Activated naive CD4-positive, alpha-beta T cell treated with anti-CD3 and anti-CD28 coated beads, Interleukin-2, amount 10 ng/mL, durations not matched to agents 7 days and 5 days (primary cell): ENCODE measurements around the gene RTL9.
"Not testable (repeated sequence)": the region's sequence is repeated elsewhere in the genome, so short reads cannot be mapped to it uniquely, and the experiment has no call there.

Source experiments
- CTCF ChIA-PET: fragments of 350-600 bp; sonication (Branson Sonifier 250); formaldehyde crosslinking; loops from one replicate; lab custom pipeline; 2021; ENCODE audit warnings: antibody characterized with exemption; lab: Charles Lee
- DNase-seq: peaks from one replicate; pipeline ENCODE4 v3.0.0-alpha.2; 2020
- H3K27ac Mint-ChIP-seq: one replicate; pipeline ENCODE4 v1.8.0; 2021; ENCODE audit warnings: mild to moderate bottlenecking, moderate library complexity, mixed read lengths
- H3K27me3 Mint-ChIP-seq: one replicate; pipeline ENCODE4 v1.8.0; 2021; ENCODE audit warnings: mild to moderate bottlenecking, mixed read lengths
- H3K36me3 Mint-ChIP-seq: one replicate; pipeline ENCODE4 v1.8.0; 2021; ENCODE audit warnings: mixed read lengths
- H3K4me1 Mint-ChIP-seq: one replicate; pipeline ENCODE4 v1.8.0; 2021; ENCODE audit warnings: mixed read lengths
- H3K4me3 Mint-ChIP-seq: one replicate; pipeline ENCODE4 v1.8.0; 2021; ENCODE audit warnings: mild to moderate bottlenecking, moderate library complexity, mixed read lengths
- H3K9me3 Mint-ChIP-seq: one replicate; pipeline ENCODE4 v1.8.0; 2021; ENCODE audit warnings: mixed read lengths

The RTL9 gene

DNA sequence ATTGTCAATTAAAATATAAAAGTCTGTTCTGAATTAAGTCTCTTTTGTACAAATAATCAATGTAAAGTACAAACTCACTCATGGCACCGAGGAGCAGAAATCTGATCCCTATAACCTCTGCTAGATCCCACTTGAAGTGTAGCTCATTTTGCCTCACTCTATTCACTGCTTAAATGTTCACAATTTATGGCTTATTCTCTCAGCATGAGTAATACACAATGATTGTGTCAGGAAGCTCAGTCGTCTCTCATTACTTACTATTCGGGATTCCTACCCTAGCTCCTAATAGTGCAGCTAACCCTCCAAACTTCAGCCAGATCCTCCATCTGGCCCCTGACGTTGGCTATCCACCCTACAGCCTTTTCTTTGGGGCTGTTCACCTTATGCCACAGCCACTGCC, 36.0 kb upstream of the RTL9 start:
- H3K27ac Mint-ChIP-seq = no peak overlapping the region
- H3K27me3 Mint-ChIP-seq = no peaks in the 10 kb centered on the region
- no peak for DNase-seq
- H3K36me3 Mint-ChIP-seq = no peaks in the 10 kb centered on the region
- peaks cover 5% of the 10 kb centered on the region for H3K4me1 Mint-ChIP-seq
- H3K4me3 Mint-ChIP-seq = no peak overlapping the region
- CTCF ChIA-PET = interaction anchor here (1.0 kb wide), 1 partner anchor 35 kb away, joined by 3 read pairs; no protein-coding TSS in a partner anchor
- H3K9me3 Mint-ChIP-seq = no peaks in the 10 kb centered on the region

DNA sequence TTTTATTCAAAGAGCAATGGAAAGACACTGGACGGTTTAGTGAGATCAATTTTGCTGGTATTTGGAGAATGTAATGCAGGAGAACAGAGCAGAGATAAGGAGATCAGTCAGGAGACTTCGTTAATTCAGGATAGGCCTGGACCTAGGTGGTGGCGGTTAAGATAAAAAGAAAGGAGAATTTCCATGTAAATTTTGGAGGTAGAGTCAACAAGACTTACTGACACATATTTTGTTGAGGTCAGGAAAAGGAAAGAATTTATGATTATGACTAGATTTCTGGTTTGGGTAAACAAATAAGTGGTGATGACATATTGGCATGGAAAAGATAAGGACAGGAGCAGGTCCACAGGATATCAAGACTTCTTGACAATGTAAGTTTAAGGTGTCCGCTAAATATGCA, 31.9 kb upstream of the RTL9 start:
- CTCF ChIA-PET = no interaction called here
- Mint-ChIP-seq H3K27me3 (no peaks in the 10 kb centered on the region), H3K27ac (no peak overlapping the region), H3K4me1 (no peaks in the 10 kb centered on the region), H3K4me3 (no peak overlapping the region), H3K36me3 (no peaks in the 10 kb centered on the region), H3K9me3 (no peaks in the 10 kb centered on the region)
- no peak for DNase-seq

DNA sequence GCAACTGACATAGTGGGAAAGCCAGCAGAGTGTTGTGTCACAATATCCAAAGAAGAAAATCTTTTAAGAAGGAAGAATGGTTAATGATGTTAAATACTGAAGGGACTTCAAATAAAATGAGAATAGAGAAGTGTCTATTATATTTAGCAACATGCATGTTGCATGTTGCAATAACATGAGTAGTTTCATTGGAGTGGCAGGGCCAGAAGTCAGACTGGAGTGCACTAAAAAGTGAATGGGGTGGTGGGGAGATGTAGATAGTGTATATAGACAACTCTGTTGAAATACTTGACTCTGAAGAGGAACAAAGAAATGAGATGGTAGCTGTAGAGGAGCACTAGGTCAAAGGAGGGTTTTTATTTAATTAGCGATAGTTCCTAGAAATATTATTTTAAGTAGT, 31.3 kb upstream of the RTL9 start:
- no peaks in the 10 kb centered on the region for H3K9me3 Mint-ChIP-seq
- H3K4me3 Mint-ChIP-seq = no peak overlapping the region
- no peak overlapping the region for H3K27ac Mint-ChIP-seq
- H3K36me3 Mint-ChIP-seq = no peaks in the 10 kb centered on the region
- no peaks in the 10 kb centered on the region for H3K4me1 Mint-ChIP-seq
- CTCF ChIA-PET = no interaction called here
- no peak for DNase-seq
- H3K27me3 Mint-ChIP-seq = no peaks in the 10 kb centered on the region

DNA sequence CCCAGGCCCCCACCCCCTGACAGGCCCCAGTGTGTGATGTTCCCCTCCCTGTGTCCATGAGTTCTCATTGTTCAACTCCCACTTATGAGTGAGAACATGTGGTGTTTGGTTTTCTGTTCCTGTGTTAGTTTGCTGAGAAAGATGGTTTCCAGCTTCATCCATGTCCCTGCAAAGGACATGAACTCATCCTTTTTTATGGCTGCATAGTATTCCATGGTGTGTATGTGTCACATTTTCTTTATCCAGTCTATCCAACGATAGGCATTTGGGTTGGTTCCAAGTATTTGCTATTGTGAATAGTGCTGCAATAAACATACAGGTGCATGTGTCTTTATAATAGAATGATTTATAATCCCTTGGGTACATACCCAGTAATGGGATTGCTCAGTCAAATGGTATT, 30.0 kb upstream of the RTL9 start:
- DNase-seq, H3K27me3 Mint-ChIP-seq, H3K4me3 Mint-ChIP-seq, H3K4me1 Mint-ChIP-seq, H3K36me3 Mint-ChIP-seq, H3K9me3 Mint-ChIP-seq, CTCF ChIA-PET, H3K27ac Mint-ChIP-seq: not testable (repeated sequence)

DNA sequence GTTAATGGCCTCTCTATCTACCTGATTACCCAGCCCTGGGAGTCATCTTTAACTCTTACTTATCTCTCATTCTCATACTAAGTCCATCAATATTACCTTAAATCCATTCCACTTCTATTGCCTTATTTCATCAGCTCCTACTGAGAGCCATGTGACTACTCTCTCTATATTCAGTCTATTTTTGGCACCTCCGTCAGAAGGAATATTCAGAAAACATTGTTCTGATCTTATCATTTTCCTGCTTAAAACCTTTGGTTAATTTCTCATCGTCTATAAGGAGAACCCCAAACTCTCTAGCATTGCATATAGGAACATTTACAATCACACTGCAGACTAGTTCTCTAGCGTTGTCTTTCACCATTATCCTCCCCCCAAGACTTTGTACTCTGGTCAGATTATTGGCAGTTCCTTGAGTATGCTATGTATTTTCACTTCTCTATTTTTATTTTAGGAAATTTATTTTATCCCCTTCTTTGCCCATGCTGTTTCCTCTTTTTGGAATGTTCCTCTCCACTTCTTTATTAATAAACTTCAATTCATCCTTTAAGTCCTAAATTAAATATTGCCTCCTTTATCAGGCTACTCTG, 27.1 kb upstream of the RTL9 start:
- H3K4me1 Mint-ChIP-seq = no peaks in the 10 kb centered on the region
- no peak for DNase-seq
- H3K27ac Mint-ChIP-seq = no peak overlapping the region
- CTCF ChIA-PET = no interaction called here
- H3K27me3 Mint-ChIP-seq = no peaks in the 10 kb centered on the region
- H3K36me3 Mint-ChIP-seq = no peaks in the 10 kb centered on the region
- no peaks in the 10 kb centered on the region for H3K9me3 Mint-ChIP-seq
- no peak overlapping the region for H3K4me3 Mint-ChIP-seq

DNA sequence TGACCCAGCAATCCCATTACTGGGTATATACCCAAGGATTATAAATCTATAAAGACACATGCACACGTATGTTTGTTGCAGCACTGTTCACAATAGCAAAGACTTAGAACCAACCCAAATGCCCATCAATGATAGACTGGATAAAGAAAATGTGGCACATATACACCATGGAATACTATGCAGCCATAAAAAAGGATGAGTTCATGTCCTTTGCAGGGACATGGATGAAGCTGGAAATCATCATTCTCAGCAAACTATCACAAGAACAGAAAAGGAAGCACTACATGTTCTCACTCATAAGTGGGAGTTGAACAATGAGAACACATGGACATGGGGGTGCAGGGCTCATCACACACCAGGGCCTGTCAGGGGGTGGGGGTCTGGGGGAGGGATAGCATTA, 25.2 kb upstream of the RTL9 start:
- H3K36me3 Mint-ChIP-seq, CTCF ChIA-PET, H3K4me1 Mint-ChIP-seq, DNase-seq, H3K27me3 Mint-ChIP-seq, H3K9me3 Mint-ChIP-seq, H3K4me3 Mint-ChIP-seq, H3K27ac Mint-ChIP-seq: not testable (repeated sequence)

DNA sequence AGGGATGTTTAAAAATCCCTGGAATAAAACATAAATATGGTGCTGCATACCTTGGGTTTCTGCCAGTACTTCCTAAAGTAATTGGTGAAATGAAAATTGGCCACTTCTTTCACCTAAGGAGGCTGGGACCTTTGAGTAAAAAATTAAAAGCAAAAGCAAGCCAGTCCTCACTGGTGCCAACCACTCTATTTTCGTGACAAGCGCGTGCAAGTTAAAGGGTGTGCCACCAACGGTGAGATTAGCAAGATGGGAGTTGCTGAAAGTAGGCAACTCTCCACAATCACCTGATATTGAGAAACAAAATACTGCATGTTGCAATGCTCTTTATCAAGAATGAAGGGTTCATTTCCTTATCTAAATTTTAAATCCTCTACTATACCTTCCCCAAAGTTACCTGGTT, 19.7 kb upstream of the RTL9 start:
- CTCF ChIA-PET = no interaction called here
- no peaks in the 10 kb centered on the region for H3K4me1 Mint-ChIP-seq
- no peaks in the 10 kb centered on the region for H3K9me3 Mint-ChIP-seq
- H3K4me3 Mint-ChIP-seq = no peak overlapping the region
- DNase-seq = no peak
- H3K27ac Mint-ChIP-seq = no peak overlapping the region
- H3K36me3 Mint-ChIP-seq = no peaks in the 10 kb centered on the region
- H3K27me3 Mint-ChIP-seq = no peaks in the 10 kb centered on the region

DNA sequence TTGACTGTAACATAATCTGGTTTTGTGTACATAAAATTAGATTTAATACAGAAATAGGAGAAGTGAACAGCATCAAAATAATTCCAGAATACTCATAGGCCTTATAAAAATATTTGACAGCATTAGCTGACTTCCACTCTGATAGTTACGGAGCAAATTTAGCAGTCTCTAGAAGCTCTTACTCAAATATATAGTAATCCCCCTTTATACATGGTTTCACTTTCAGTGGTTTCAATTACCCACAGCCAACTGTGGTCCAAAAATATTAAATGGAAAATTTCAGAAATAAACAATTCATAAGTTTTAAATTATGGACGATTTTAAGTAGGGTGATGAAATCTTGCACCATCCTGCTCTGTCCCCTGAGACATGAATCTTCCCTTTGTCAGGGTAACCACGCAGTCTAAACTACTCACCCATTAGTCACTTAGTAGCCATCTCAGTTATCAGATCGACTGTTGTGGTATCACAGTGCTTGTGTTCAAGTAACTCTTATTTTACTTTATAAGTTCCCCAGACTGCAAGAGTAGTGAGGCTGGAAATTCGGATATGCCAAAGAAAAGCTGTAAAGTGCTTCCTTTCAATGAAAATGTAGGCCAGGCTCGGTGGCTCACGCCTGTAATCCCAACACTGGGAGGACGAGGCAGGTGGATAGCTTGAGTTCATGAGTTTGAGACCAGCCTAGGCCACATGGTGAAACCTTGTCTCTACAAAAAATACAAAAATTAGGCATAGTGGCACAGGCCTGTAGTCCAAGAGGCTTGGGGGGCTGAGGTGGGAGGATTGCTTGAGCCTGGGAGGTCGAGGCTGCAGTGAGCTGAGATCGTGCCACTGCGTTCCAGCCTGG, 17.2 kb upstream of the RTL9 start:
- no peak for DNase-seq
- H3K36me3 Mint-ChIP-seq = no peaks in the 10 kb centered on the region
- no peaks in the 10 kb centered on the region for H3K4me1 Mint-ChIP-seq
- H3K27ac Mint-ChIP-seq = no peak overlapping the region
- no peaks in the 10 kb centered on the region for H3K27me3 Mint-ChIP-seq
- no peaks in the 10 kb centered on the region for H3K9me3 Mint-ChIP-seq
- CTCF ChIA-PET = no interaction called here
- H3K4me3 Mint-ChIP-seq = no peak overlapping the region

DNA sequence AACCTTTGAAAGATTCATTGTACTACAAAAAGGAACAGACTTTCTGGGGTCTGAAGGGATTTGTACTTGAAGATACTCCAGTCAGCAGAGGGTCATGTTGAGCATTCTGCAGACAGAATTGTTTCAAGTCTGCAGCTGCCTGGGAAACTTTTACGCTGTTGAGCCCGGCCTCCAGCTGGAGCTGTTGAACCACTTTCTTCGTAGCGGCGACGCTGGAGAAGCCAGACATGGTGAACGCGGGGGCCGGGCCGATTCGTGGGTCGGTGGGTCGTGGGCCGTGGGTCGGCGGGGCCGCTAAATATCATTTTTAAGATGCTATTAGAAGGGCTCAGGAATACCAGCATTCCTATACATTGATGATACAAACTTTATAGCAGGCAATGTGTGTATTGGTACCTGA, 12.0 kb upstream of the RTL9 start:
- no peaks in the 10 kb centered on the region for H3K9me3 Mint-ChIP-seq
- CTCF ChIA-PET = no interaction called here
- H3K27me3 Mint-ChIP-seq = no peaks in the 10 kb centered on the region
- no peak overlapping the region for H3K4me3 Mint-ChIP-seq
- DNase-seq = no peak
- H3K4me1 Mint-ChIP-seq = no peaks in the 10 kb centered on the region
- H3K27ac Mint-ChIP-seq = no peak overlapping the region
- H3K36me3 Mint-ChIP-seq = no peaks in the 10 kb centered on the region

DNA sequence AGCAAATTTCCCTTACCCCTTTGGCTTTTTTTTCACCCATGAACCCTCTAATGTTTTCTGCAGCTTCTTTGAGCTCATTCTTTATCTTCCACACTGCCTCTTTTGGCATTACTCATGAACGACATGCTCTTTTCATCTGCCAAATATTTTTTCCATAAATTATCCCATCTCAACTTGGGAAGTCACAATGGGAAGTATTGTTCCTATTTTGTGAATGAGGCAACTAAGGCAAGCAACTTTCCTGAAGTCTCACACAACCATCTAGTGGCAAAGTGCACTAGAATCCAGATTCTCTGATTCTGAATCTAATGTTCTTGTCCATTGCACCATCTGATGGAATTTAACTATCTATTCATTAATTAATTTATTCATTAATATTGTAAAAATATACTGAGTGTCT, 625 bp downstream of the RTL9 start:
- Mint-ChIP-seq H3K36me3 (no peaks in the 10 kb centered on the region), H3K27ac (no peak overlapping the region), H3K4me3 (no peak overlapping the region), H3K9me3 (no peaks in the 10 kb centered on the region), H3K4me1 (no peaks in the 10 kb centered on the region), H3K27me3 (no peaks in the 10 kb centered on the region)
- DNase-seq = no peak
- CTCF ChIA-PET = no interaction called here

DNA sequence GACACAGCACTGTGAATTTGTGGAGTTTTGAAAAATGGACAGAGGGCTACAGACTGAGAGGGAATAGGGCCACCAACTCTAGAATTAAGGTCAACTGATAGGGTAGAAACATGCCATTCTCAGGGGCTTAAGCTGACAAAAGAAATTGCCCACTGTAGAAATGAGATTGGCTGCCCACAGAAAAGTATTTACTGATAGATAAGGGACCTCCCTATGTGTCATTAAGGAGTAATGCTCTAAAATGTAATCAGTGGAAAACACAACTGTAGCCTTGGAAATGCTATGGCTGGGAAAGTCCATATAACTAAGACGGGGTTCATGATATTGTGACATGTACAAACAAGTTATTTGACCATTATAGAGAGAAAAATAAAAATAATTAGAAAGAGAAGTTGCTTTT, 4.6 kb downstream of the RTL9 start:
- Mint-ChIP-seq H3K4me3 (no peak overlapping the region), H3K27me3 (no peaks in the 10 kb centered on the region)
- CTCF ChIA-PET = no interaction called here

DNA sequence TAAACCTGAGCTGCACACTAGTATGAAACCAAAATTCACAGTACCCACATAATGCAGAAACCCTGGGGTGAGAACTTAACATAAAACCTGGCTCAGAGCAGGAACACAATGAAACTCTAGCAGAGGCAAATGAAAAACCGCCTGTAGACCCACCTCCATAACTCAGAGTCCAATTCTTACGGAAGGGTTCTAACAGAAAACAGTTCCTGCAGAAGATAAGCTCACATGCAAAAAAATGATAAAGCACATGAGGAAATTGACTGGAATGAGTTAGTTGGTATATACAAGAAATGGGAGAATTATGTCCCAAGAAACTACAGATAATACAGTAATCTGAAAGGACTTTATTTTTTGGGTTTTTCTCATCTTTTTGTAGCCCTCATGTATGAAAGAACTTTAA, 14.7 kb downstream of the RTL9 start:
- Mint-ChIP-seq H3K9me3 (no peaks in the 10 kb centered on the region), H3K27ac (no peak overlapping the region), H3K4me3 (no peak overlapping the region), H3K27me3 (no peaks in the 10 kb centered on the region), H3K4me1 (no peaks in the 10 kb centered on the region), H3K36me3 (no peaks in the 10 kb centered on the region)
- DNase-seq = no peak
- CTCF ChIA-PET = interaction anchor here (1.1 kb wide), 1 partner anchor 9 kb away, joined by 3 read pairs; no protein-coding TSS in a partner anchor

More for the DNA sequence above, 4.6 kb downstream of the RTL9 start:
- H3K27ac Mint-ChIP-seq = no peak overlapping the region
- no peaks in the 10 kb centered on the region for H3K36me3 Mint-ChIP-seq
- H3K9me3 Mint-ChIP-seq = no peaks in the 10 kb centered on the region
- DNase-seq = no peak
- H3K4me1 Mint-ChIP-seq = no peaks in the 10 kb centered on the region

DNA sequence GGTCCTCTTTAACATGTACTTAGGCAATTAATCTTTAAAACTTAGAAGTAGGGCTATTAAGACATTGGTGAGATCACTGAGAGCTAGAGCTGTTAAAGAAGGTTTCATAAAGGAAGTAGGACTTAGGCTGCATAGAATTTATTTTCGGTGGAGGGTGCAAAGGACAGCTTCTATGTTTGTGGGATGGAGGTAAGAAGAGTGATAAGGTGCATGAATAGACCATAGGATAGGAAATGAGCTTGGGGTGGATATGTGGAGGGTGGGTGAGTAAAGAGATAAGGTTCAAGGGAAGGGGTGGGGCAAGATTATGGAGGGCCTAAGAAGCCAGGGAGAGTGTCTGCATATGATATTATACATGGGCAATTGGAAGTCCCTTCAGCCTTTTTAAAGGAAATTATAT, 15.9 kb downstream of the RTL9 start:
- Mint-ChIP-seq H3K36me3 (no peaks in the 10 kb centered on the region), H3K4me3 (no peak overlapping the region), H3K27ac (no peak overlapping the region), H3K27me3 (no peaks in the 10 kb centered on the region), H3K4me1 (no peaks in the 10 kb centered on the region), H3K9me3 (no peaks in the 10 kb centered on the region)
- DNase-seq = no peak
- CTCF ChIA-PET = no interaction called here

DNA sequence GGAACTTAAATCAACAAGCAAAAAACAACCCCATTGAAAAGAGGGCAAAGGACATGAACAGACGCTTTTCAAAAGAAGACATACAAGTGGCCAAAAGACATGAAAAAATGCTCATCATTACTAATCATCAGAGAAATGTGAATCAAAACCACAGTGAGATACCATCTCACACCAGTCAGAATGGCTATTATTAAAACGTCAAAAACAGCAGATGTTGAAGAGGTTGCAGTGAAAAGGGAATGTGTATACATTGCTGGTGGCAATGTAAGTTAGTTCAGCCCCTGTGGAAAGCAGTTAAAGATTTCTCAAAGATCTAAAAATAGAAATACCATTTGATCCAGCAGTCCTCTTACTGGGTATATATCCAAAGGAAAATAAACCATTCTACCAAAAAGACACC, 22.6 kb downstream of the RTL9 start:
- H3K4me1 Mint-ChIP-seq = no peaks in the 10 kb centered on the region
- H3K27me3 Mint-ChIP-seq = peaks cover 6% of the 10 kb centered on the region
- CTCF ChIA-PET = no interaction called here

DNA sequence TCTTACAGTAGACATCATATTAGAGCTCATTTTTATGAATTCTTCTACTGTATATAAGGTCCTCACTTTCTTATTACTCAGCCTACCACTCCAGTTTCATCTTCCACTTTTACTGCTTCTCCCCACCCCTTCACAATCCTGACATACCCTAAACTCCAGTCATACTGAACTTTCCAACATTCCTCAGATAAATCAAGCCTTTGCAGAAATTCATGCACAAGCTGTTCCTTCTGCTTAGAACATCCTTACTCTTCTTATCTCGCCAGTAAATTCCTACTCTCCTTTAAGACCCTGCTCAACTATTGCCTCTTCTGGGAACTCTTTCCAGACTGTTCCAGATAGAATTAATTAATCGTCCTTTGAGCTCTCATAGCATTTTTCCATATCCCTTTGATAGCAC, 24.8 kb downstream of the RTL9 start:
- H3K4me1 Mint-ChIP-seq = no peaks in the 10 kb centered on the region
- peaks cover 6% of the 10 kb centered on the region for H3K27me3 Mint-ChIP-seq
- no peak overlapping the region for H3K27ac Mint-ChIP-seq
- H3K36me3 Mint-ChIP-seq = no peaks in the 10 kb centered on the region
- no peak for DNase-seq
- CTCF ChIA-PET = no interaction called here
- no peak overlapping the region for H3K4me3 Mint-ChIP-seq
- H3K9me3 Mint-ChIP-seq = no peaks in the 10 kb centered on the region

More for the DNA sequence above, 22.6 kb downstream of the RTL9 start:
- no peaks in the 10 kb centered on the region for H3K9me3 Mint-ChIP-seq
- DNase-seq = no peak
- H3K36me3 Mint-ChIP-seq = no peaks in the 10 kb centered on the region
- H3K4me3 Mint-ChIP-seq = no peak overlapping the region
- H3K27ac Mint-ChIP-seq = no peak overlapping the region
